ENCODE data around the gene TRIO.

The TRIO gene

DNA sequence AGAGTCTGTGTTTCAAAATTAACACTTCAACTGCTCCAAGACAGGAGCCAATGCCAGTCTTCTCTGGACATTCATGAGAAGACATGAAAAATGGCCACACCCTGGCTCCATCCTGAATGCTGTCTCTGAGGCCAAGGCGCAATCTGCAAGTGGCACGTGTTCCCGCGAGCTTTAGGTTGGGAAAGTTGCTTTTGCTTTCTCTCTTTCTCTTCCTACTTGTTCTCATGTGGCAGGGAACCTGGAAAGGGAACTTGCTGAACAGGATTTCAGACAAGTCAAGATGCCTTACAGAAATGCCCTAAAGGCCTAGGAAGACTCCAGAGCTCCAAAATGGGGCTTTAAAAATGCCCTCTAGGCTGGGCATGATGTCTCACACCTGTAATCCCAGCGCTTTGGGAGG is 346.5 kb downstream of the TRIO start:
- peaks cover 33 to 84% of the 10 kb centered on the region in 2 experiments for H3K36me3 ChIP-seq (ENCODE audit: control insufficient read depth in 2 of 2, insufficient read depth in 1 of 2, low read length in 2 of 2)
- TF ChIP-seq, protein P1, sequence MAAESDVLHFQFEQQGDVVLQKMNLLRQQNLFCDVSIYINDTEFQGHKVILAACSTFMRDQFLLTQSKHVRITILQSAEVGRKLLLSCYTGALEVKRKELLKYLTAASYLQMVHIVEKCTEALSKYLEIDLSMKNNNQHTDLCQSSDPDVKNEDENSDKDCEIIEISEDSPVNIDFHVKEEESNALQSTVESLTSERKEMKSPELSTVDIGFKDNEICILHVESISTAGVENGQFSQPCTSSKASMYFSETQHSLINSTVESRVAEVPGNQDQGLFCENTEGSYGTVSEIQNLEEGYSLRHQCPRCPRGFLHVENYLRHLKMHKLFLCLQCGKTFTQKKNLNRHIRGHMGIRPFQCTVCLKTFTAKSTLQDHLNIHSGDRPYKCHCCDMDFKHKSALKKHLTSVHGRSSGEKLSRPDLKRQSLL (tag by site-specific recombination; IDR thresholded peaks at IDR 0.05): no peak
- TF ChIP-seq SP3 (tag by site-specific recombination; IDR thresholded peaks at IDR 0.05) (no peak), ZNF555 (tag by site-specific recombination; conservative IDR thresholded peaks at IDR 0.05) (no peak), ZNF76 (tag by site-specific recombination; IDR thresholded peaks at IDR 0.05; ENCODE audit: borderline replicate concordance, low read depth) (no peak), ZNF133 (tag by site-specific recombination; IDR thresholded peaks at IDR 0.05) (no peak), ZBTB48 (tag by site-specific recombination; IDR thresholded peaks at IDR 0.05) (no peak), SCRT1 (tag by site-specific recombination; IDR thresholded peaks at IDR 0.05; ENCODE audit: borderline replicate concordance) (no peak), ZBTB8A (tag by site-specific recombination; IDR thresholded peaks at IDR 0.05) (no peak), ZNF221 (tag by site-specific recombination; IDR thresholded peaks at IDR 0.05; ENCODE audit: borderline replicate concordance) (no peak)
- TF ChIP-seq, protein P2, sequence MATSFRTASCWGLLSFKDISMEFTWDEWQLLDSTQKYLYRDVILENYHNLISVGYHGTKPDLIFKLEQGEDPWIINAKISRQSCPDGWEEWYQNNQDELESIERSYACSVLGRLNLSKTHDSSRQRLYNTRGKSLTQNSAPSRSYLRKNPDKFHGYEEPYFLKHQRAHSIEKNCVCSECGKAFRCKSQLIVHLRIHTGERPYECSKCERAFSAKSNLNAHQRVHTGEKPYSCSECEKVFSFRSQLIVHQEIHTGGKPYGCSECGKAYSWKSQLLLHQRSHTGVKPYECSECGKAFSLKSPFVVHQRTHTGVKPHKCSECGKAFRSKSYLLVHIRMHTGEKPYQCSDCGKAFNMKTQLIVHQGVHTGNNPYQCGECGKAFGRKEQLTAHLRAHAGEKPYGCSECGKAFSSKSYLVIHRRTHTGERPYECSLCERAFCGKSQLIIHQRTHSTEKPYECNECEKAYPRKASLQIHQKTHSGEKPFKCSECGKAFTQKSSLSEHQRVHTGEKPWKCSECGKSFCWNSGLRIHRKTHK (tag by site-specific recombination; IDR thresholded peaks at IDR 0.05): no peak
- TF ChIP-seq, protein P3, sequence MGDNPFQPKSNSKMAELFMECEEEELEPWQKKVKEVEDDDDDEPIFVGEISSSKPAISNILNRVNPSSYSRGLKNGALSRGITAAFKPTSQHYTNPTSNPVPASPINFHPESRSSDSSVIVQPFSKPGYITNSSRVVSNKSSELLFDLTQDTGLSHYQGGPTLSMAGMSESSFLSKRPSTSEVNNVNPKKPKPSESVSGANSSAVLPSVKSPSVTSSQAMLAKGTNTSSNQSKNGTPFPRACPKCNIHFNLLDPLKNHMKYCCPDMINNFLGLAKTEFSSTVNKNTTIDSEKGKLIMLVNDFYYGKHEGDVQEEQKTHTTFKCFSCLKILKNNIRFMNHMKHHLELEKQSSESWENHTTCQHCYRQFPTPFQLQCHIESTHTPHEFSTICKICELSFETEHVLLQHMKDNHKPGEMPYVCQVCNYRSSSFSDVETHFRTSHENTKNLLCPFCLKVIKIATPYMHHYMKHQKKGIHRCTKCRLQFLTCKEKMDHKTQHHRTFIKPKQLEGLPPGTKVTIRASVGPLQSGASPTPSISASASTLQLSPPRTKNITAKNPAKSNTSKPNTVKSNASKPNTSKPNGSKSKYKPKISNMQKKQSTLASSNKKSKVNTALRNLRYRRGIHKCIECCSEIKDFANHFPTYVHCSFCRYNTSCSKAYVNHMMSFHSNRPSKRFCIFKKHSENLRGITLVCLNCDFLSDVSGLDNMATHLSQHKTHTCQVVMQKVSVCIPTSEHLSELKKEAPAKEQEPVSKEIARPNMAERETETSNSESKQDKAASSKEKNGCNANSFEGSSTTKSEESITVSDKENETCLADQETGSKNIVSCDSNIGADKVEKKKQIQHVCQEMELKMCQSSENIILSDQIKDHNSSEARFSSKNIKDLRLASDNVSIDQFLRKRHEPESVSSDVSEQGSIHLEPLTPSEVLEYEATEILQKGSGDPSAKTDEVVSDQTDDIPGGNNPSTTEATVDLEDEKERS (tag by site-specific recombination; IDR thresholded peaks at IDR 0.05): no peak
- TF ChIP-seq, protein P4, sequence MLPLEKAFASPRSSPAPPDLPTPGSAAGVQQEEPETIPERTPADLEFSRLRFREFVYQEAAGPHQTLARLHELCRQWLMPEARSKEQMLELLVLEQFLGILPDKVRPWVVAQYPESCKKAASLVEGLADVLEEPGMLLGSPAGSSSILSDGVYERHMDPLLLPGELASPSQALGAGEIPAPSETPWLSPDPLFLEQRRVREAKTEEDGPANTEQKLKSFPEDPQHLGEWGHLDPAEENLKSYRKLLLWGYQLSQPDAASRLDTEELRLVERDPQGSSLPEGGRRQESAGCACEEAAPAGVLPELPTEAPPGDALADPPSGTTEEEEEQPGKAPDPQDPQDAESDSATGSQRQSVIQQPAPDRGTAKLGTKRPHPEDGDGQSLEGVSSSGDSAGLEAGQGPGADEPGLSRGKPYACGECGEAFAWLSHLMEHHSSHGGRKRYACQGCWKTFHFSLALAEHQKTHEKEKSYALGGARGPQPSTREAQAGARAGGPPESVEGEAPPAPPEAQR (tag by site-specific recombination; IDR thresholded peaks at IDR 0.05): no peak
- no peaks in the 10 kb centered on the region for H3K4me1 ChIP-seq (ENCODE audit: control insufficient read depth, insufficient read depth, low read length)
- no peak overlapping the region for H3K4me3 ChIP-seq (ENCODE audit: low read depth, low read length)
- H3K9me3 ChIP-seq (ENCODE audit: control insufficient read depth, insufficient read depth, low read depth, low read length): no peaks in the 10 kb centered on the region
- ChIA-PET POLR2A (interaction anchor here (0.6 kb wide), 1 partner anchor 382 kb away, joined by 5 read pairs; the partner anchor contains the start of gene ANKH), CTCF (interaction anchor here (0.7 kb wide), 1 partner anchor 90 kb away, joined by 3 read pairs; no protein-coding TSS in a partner anchor)
- H3K27ac ChIP-seq (ENCODE audit: extremely low read depth, low read depth, low read length): no peak overlapping the region

DNA sequence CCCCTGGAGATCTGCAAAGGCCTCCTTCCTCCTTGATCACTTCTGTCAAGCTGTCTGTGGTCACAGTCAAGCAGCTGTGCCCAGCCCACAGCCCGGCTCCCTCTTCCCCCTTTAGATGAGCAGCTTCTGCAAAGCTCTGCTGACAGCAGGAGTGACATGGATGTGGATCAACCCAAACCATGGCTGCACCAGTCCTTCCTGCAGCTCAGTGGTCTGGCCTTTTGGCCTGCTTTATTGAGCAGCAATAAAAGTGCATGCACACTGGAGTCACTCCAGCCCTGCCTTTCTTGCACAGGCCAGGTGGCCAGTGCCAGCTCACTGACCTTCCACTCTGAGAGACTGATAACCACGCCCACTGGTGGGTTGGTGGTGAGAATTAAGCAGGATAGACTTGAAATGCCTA is 347.2 kb downstream of the TRIO start:
- ChIA-PET CTCF (interaction anchor here (0.7 to 1.1 kb wide), 2 partner anchors 30 to 91 kb away, joined by 3 to 4 read pairs; no protein-coding TSS in a partner anchor), POLR2A (interaction anchor here (0.6 kb wide), 1 partner anchor 381 kb away, joined by 5 read pairs; the partner anchor contains the start of gene ANKH)
- no peak overlapping the region for H3K27ac ChIP-seq (ENCODE audit: extremely low read depth, low read depth, low read length)

More for the DNA sequence above, 347.2 kb downstream of the TRIO start:
- Histone ChIP-seq H3K9me3 (ENCODE audit: control insufficient read depth, insufficient read depth, low read depth, low read length) (no peaks in the 10 kb centered on the region), H3K4me1 (ENCODE audit: control insufficient read depth, insufficient read depth, low read length) (no peaks in the 10 kb centered on the region), H3K4me3 (ENCODE audit: low read depth, low read length) (no peak overlapping the region), H3K36me3 (ENCODE audit: control insufficient read depth in 2 of 2, insufficient read depth in 1 of 2, low read length in 2 of 2) (peaks cover 30 to 78% of the 10 kb centered on the region in 2 experiments)
- no peak for TF ChIP-seq KLF7 (tag by site-specific recombination; IDR thresholded peaks at IDR 0.05; ENCODE audit: borderline replicate concordance)
- 0 out of 2 replicates have a peak, but pooled peaks have one; percentile 24 for TF ChIP-seq ZNF664 (tag by site-specific recombination; IDR thresholded peaks at IDR 0.05)
